Stimulated activated CD4-positive, alpha-beta T cell treated with anti-CD3 and anti-CD28 coated beads, Interleukin-4, amount 100 ng/mL, for 4 hours (primary cell): ENCODE measurements around the gene ZNF2.
A peak's percentile ranks its signal among the peaks of the same experiment; 100 is the strongest.

Source experiments
- DNase-seq, 2 experiments: peaks; one replicate each; pipeline ENCODE4 v3.0.0-alpha.2; 2020

ZNF2 gene

DNA sequence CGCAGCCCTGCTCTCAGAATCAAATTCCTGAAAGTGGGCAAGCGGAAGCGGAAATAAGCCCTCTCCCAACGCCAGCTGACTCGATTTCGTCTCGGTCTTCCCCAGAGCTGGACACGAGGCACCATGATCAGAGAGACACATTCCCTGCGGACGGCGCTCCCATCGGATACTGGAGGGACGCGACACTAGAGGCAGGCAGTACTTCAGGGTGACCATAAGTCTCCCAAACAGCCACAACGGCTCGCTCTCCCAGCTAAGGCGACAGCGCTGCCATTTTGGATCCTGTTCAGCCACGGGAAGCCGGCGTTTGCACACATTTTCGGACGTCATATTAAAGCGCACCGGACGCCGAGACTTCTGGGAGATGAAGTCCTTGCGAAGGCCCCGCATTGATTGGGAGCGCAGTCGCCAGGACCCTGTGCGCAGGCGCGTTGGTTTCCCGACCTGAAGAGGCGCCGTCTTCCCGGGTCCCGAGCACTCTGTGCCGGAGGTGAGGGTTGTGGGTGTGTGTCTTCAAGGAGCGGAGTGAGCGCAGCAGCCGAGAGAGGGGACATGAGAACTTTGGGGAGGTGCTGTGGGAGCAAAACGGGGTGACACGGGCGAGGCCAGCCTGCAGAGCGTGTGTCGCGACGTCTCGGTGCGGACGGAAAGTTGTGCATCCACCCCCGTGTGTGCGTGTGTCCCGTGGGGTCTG is at the start of gene ZNF2:
Gene ZNF2 (plus strand): TSS at position 439 of the 694 bp plus-strand sequence. CDS start 10,418 bp downstream, outside the sequence.
- peak; percentile 94 to 97 for DNase-seq

DNA sequence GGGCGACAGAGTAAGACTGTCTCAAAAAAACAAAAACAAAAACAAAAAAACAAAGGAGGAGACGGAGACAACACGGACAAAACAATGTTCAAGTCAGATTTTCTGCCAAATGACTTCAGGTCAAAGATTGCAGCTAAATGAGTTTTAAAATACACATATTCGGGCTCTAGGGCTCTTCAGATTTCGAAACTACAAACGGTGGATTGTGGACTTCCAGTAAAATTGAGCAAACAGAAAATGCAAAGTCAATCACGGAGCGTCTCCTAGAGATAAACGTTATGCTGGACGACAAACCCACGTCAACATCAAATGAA is 44.6 kb upstream of the ZNF2 start:
- DNase-seq = no peak

DNA sequence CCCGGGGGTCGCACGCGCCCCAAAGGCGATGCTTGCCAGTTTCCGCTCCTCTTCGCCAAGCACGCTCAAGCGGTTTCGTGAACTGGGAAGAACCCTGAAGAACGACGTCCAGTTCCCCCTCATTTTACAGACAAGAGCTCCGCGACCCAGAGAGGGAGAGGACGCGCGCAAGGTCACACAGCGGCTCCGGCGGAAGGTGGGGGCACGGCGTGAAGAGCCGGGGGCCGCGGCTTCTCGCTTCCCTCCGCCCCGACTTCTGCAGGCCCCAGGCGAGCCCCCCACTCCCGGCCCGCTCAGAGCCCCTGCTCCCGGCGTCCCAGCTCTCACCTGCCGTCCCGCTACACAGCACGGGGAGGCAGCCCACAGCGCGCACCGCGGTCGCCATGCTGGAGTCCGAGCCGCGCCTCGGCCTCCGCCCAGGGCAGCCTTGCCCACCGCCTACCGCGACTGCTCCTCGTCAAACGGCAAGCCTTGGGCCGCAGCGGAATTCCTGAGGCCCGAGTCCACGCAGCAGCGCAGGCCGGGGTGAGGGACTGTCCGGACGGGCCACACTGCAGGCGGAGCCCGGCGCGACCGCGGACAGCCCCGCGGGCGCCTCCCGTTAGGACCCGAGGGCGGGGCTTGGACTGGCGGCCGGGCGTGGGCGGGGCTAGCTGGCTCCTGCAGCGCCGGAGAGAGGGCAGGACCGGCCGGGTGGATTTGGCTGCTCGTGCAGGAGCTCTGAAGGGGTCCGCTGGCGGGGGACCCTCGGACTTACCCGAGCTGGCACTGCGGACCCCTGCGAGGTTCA is 44.0 kb upstream of the ZNF2 start, which contains the start of gene MRPS5:
Gene MRPS5 (minus strand): TSS at position 402 of the 790 bp plus-strand sequence. CDS start 17 bp downstream, at position 385.
- DNase-seq = peak; percentile 81 to 94

DNA sequence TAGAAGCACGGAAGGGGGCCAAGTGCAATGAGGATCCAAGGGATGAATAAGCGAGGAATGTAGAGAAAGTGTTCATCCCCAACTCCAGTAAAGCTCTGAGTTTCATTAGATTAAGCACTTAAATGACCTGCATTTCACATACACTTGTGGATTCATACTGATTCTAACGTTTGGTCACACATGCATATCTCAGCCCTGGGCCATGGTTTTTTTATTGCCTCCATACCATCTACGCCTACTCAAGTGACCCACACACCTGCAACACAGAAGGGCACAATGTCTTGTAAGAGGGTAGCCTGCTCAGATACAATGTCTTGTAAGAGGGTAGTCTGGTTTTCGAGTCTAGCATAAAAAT is 43.4 kb upstream of the ZNF2 start:
- no peak for DNase-seq

DNA sequence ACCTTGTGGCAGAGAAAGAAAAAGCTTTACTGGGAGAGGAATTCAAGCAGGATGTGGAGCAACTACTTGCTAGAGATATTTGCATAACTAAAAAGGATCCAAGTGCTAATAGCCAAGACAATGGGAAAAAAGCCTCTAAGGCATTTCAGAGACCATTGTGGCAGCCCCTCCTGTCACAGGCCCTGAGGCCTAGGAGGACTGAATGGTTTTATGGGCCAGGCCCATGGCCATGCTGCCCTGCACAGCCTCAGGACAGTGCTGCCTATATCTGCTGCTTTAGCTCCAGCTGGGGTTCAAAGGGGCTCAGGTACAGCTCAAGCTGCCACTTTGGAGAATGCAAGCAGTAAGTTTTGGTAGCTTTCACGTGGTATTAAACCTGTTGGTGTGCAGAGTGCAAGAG is 26.9 kb upstream of the ZNF2 start:
- DNase-seq = no peak

DNA sequence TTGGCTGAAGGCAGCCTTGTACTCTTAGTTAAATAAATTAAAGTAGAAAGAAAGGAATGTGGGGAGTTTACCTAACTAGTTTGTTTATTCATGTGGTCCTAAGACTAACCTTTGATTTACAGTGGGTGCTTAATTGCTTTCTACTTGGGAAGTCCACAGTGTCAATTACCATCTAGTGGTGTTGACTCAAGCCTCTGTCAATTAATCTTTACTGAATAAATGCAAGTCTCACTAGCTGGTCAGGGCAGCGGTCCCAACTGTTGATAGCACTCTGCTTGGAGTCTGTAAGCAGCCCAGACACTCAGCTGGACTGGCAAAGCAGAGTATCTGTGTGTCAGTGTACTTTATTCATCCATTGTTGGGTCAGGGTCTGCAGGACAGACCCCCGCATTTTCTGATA is 21.8 kb upstream of the ZNF2 start:
- DNase-seq = no peak

DNA sequence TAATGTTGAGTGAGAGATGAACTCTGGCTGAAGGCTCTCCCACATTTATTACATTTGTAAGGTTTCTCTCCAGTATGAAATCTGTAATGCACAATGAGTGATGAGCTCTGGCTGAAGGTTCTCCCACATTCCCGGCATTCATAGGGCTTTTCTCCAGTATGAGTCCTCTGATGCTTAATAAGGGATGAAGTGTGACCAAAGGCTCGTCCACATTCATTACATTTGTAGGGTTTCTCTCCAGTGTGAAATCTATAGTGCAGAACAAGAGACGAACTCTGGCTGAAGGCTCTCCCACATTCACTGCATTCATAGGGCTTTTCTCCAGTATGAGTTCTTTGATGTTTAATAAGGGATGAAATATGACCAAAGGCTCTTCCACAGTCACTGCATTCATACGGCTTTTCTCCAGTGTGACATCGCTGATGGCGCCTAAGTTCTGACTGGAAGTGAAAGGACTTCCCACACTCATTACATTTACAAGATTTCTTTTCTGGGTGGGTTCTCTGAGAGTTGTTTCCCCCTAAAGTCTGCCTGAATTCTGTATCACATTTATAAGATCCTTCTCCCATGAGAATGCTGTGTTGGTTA is 16.1 kb upstream of the ZNF2 start:
- no peak for DNase-seq

DNA sequence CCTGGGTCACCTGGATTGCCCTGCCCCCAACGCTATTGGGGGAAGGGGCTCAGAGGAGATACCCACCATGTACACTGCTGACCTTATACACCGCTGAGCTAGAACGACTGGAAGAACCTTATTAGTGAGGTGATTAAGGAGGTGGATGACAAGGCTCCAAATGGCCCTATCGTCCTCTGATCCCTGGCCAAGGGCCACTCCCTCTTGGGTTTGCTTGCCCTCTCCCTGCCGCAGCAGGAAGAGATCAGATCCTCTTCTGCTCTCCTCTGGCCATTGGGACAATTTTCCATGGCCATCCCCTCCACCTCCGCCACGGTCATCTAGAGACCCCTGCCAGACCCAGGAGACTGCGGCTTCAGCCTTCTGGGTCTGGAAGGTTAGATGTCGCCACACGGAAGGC is 7.2 kb upstream of the ZNF2 start:
- DNase-seq = no peak

DNA sequence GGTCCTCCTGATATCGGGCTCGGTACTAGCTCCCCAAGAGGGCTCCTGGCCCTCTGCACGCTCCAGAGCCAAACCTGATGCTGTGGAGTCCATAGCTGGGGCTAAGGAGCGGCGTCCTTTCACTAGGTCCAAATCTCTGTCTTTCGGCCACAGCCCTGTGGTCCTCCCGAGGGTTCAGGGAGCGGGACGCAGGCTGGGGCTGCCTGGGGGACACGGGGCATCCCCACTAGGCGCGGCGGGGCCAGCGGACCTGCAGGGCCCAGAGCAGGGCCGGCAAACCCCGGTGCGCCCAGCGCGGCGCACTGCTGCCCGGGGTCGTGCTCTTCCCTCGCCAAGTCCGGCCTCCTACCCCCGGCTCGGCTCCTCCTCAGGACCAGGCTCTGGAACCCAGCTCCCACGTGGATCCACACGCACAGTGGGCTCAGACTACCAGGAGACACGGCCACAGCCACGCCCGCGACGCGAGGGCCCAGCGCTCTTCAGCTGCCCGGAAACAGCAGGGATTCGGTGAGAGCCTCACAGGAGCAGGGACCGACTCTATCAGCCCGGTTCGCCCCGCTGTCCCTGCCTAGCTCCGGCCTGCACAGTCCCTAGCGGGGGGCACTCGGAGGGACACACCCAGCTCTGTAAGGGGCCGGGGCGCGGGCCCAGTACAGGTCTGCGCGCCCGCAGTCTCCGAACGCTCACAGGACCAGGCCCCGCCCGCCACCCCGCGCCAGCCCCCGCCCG is 6.6 kb upstream of the ZNF2 start:
- peak in 1 of 2 experiments; percentile 31 for DNase-seq

DNA sequence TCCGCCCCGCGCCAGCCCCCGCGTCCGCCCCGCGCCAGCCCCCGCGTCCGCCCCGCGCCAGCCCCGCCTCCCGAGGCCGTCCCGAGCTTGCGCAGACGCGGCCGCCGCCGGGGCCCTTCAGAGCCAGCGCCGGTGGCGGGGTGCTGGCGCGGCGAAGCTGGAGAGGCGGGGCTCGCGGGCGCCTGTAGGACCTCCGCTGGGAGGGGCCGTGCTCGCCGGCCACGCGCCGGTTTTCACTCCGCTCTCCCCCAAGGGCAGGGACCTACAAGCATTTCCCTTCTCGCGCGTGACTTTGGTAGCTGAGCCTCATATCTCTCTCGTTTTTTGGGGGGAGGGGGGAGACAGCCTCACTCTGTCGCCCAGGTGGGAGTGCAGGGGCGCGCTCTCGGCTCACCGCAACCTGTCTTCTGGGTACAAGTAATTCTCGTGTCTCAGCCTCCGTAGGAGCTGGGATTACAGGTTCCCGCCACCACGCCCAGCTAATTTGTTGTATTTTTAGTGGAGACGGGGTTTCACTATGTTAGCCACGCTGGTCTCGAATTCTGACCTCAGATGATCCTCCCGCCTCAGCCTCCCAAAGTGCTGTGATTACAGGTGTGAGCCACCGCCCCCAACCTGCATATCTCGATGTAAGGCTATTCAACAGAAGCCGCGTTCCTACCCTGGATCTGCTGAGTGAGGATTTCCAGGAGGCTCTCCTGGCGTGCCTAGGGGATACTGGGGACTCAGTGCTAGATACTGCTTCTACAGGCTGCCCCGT is 5.7 kb upstream of the ZNF2 start, which contains the start of gene ZNF514:
Gene ZNF514 (minus strand): TSS at position 159 of the 760 bp plus-strand sequence. CDS start 6,595 bp downstream, outside the sequence.
- peak; percentile 68 to 73 for DNase-seq

DNA sequence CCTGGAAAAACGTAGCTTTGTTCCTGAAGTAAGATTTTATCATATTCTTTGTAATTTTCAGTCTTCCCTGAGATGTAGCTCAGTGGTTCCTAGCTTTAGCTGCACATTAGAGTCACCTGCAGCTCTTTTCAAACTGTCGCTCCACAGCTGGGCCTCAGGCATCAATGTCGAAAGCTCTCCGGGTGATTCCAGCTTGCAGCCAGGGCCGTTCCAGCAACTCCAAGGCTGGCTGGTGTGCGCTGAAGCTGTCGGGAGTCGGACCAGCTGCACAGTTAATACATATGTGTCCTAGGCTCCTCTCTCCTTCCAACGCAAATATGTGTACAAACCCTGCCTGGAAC is 609 bp upstream of the ZNF2 start:
- DNase-seq = peak in 1 of 2 experiments; percentile 27

DNA sequence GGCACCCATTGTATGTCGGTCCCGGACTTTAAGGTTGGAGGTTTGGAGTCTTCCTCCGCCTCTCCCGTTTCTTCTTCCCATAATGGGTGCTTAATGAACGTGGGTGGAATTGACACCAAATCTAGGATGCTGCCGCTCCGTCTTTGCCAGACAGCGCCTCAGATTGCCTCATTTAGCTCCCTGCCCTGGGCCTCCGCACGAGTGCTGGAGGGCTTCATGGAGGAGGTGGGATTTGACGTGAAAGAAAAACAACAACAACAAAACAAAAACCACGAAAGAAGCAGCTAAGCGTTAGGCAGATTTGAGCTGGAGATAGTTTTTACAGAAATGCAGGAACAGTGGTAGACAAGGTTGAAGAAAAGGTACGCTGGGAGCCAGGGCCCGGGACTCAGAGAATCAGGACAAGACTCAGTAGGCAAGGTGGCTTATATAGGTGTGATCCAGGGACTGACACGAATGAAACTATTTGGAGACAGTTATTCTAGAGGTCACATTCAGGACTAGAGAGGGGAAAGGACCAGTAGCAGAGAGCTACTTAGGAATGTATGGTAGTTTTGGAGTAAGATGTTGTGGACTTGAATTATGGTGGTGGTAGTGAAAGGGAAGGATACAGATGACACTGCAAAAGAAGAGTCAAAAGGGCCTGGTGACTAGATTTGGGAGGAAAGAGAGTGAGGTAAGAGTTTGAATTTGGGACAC is 605 bp downstream of the ZNF2 start:
- no peak for DNase-seq

DNA sequence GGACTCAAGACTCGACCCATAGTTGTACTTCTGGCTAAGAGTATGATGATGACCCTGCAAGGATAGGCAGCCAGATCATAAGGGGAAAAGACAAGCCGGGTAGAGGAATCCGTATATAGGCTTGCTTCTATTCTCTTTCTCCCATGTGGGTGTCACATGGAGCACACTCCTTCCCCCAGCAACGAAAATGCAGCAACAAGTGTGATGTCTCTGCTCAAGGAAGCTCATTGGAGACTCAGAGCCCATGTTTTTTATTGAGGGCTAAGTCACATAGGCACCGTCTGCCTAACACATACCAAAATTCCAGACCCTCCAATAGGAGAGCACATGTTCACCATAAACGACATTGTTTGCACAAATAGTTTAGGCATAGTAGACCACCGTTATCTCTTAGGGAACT is 6.3 kb downstream of the ZNF2 start:
- no peak for DNase-seq

DNA sequence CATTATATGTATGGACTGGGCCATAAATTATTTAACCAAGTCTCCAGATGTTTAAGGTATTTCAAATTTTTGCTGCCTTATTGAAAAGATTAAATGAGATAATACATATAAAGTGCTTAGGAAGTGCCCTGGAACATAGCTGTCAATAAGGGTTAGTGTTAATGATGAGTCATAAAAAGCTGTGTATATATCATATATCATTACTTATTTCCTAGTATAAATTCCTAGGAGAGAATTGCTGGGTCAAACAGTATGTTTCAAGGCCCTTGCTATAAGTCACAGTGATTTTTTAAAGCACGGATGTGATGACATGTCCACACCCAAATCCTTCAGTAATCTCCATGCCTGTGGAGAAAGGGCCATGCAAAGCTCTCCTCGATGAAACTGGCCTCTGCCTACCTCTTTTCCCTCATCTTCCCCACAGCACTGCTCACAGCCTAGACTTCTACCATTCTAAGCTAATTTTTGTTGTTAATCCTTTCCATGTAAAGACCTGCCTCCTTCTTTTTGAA is 8.5 kb downstream of the ZNF2 start:
- no peak for DNase-seq

DNA sequence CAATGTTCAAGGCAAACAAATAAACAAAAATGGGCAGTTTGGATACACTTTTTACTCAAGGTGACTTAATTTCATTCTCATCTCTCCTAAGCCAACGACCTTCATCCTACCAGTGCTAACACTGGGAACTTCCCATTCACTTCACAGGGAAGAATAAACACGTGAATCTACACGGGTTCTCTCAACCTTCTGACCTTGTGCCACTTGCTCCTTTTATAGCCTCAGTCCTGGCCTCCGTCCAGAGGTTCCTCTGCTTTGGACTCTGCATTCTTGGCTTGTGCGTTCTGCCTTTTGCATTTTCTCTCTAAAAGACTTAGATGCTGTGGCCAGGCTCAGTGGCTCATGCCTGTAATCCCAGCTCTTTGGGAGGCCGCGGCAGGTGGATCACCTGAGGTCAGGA is 13.8 kb downstream of the ZNF2 start:
- DNase-seq = no peak

DNA sequence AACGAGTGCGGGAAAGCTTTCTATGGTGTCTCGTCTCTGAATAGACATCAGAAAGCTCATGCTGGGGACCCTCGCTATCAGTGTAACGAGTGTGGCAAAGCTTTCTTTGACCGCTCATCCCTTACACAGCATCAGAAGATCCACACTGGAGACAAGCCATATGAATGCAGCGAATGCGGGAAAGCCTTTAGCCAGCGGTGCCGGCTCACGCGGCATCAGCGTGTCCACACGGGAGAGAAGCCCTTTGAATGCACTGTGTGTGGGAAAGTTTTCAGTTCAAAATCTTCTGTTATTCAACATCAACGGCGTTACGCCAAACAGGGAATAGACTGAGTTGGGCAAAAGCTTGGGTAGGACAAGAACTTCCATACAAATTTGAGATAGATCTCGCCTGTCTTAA is 16.2 kb downstream of the ZNF2 start:
- DNase-seq = no peak

DNA sequence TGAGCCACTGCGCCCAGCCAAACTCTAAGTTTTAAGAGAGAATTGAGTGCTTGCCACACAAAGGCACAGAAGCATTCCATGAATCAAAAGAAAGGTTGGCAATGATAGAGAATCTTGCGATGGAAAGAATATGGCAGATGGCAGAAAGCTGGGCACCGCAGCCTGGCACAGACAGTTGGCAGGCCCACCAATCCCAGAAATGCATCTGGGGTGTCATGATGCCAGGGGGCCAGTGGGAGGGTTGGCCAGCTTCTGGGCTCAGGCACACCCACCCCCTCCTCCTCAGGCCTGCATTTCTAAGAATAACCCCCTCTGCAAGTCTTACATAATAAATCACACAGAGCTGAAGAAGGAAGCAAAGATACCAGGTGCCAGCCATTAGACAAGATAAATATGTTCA is 19.6 kb downstream of the ZNF2 start:
- no peak for DNase-seq

DNA sequence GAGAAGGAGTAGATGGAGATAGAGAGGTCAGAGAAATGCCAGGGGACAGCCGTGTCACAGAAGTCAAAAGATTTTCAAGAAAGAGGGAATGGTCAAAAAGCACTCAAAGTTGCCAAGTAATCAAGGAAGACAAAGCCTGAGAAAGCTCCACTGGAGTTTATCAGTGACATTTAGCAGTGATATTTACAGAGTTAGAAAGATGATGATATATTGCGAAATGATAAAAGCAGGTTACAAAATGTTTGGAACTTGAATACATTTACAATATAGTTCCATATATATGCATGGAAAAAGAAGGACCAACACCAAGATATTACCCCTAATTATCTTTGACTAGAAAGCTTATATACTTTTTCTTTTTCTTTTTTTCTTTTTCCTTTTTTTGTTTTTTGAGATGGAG is 20.4 kb downstream of the ZNF2 start:
- no peak for DNase-seq

DNA sequence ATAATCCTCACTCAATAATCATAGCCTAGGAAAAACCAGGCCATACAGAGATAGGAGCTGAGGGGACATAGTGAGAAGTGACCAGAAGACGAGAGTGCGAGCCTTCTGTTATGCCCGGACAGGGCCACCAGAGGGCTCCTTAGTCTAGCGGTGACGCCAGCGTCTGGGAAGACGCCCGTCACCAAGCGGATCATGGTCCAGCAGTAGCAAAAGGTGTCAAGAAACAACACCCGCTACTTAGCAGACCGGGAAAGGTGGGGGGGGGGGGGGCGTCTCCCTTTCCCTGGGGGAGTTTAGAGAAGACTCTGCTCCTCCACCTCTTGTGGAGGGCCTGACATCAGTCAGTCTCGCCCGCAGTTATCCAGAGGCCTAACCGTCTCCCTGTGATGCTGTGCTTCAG is 27.3 kb downstream of the ZNF2 start:
- DNase-seq = peak; percentile 26 to 34

DNA sequence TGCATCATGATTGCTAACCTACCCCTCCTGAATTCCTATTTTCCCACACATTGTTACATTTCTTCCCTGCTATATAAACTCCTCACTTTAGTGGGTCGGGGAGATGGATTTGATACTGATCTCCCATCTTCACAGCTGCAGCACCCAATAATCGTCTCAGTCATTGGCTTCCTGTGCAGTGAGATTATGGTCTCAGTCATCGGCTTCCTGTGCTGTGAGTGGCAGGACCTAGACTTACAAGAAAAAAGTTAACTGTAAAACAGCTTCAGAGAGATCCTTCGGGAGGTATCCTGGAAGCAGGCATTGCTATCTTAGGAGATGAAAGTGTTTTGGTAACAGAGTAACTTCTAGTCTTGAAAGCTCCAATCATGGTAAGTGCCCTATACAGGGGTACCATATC is 38.3 kb downstream of the ZNF2 start:
- DNase-seq = no peak

DNA sequence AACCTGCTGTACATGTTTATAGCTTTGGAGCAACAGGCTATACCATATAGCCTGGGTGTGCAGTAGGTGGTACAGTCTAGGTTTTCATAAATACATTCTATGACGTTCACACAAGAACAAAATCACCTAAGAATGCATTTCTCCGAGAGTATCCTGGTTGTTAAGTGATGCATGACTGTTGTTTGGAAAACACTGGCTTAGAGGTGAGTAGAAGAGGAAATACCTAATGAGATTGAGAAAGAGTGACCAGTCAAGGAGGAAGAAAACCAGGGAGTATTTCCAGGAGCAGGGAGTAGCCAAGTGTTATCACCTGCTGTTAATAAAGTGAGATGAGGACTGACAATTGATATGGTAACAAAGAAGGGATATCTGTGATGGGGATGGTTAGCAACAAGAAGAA is 38.8 kb downstream of the ZNF2 start:
- no peak for DNase-seq

DNA sequence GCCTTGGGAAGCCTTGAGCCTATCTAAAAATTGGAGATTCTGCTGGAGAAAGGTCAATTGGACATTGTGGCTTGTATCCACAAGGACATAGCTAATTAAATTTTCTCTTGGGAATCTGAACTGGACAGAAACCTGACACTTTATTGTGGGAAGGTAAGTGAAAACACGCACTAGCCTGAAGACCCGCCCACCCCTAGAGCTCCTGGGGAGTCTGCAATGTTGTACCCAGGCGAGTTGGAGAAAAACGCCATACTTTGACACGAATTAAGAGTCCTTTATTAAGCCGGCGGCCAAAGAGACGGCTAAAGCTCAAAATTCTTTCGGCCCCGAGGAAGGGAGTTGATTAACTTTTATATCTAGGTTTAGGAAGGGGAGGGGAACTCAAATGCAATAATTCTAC is 40.5 kb downstream of the ZNF2 start:
- no peak for DNase-seq
